ENCODE data around the gene NTHL1.
"Not testable (repeated sequence)": the region's sequence is repeated elsewhere in the genome, so short reads cannot be mapped to it uniquely, and the experiment has no call there.

The NTHL1 gene

GRCh38 chr16:2011726-2012125, 35.9 kb downstream of the NTHL1 start:
- DNase-seq (ENCODE audit: low read depth in 2 of 3, low spot score in 1 of 3) = not testable (repeated sequence)

DNA sequence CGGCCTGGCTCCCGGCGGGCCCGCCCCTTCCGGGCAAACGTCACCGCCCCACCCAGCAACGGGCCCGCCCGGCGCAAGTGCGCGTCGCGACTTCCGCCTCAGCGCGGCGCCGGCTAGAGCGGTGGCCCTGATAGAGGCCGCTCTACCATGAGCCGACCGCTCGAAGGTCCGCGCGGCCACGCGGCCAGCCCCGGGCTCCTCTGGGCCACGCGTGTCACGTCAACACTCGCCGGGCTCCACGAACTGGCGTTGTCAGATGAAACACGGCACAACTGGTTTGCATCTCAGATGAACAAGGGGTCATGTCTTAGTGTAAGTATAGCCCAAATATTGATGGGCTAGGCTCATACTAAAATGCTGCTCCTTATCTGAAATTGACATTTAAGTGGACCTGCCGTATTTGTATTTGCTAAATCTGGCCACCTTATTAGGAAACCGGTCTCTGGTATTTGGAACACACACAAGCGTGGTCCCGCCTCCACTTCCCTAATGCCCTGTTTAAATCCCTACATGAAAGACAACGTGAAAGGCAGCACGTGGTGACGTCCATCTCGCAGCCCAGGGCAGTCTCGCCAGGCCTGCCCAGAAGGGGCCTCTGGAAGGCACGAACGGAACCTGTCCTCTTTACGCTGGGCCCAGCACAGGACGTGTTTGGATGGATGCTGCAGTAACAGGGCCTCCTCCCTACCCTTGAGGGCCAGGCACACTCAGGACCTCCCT, 37.7 kb downstream of the NTHL1 start, which contains the start of gene ZNF598:
Gene ZNF598, minus strand, starts transcription at position 31 of the 720 bp plus-strand sequence.
- peak; percentile 53 to 79 (median 55) for DNase-seq (ENCODE audit: low read depth in 2 of 3, low spot score in 1 of 3)

- no peak for DNase-seq (ENCODE audit: low read depth in 2 of 3, low spot score in 1 of 3)
These were observed 38.4 kb downstream of the NTHL1 start for GRCh38 chr16:2009164-2009711.

GRCh38 chr16:2008631-2009163, 38.9 kb downstream of the NTHL1 start:
- DNase-seq (ENCODE audit: low read depth in 2 of 3, low spot score in 1 of 3) = peak in 1 of 3 donors; percentile 45

DNA sequence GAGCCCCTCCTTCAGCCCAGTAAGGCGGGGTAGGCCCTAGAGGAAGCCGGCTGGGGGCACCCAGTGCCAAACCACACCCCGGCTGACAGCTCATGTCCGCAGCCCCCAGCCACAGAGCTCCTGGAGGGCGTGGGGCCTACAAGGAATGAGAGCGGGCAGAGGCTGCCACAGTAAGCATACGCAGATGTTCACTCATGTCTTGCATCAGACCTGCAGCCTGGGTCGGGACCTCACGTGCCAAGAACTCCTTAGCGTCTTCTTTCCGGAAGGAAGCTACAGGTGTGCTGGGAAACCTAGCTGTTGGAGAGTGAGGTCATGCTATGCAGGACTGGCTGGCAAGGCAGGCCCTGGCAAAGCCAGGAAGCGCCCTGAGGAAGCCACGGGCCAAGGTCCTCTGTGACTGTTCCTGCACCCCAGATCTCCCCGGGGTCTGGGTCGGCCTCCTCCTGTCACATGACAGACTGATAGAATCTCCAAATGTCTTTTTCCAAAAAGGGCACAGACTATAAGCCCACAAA, 39.6 kb downstream of the NTHL1 start:
- DNase-seq (ENCODE audit: low read depth in 2 of 3, low spot score in 1 of 3) = no peak

- DNase-seq (ENCODE audit: low read depth in 2 of 3, low spot score in 1 of 3) = no peak
These were observed 40.4 kb downstream of the NTHL1 start for GRCh38 chr16:2007081-2007836.

- no peak for DNase-seq (ENCODE audit: low read depth in 2 of 3, low spot score in 1 of 3)
These were observed 41.3 kb downstream of the NTHL1 start for GRCh38 chr16:2006317-2006716.

GRCh38 chr16:2005646-2006045, 42.0 kb downstream of the NTHL1 start:
- DNase-seq (ENCODE audit: low read depth in 2 of 3, low spot score in 1 of 3) = no peak

DNA sequence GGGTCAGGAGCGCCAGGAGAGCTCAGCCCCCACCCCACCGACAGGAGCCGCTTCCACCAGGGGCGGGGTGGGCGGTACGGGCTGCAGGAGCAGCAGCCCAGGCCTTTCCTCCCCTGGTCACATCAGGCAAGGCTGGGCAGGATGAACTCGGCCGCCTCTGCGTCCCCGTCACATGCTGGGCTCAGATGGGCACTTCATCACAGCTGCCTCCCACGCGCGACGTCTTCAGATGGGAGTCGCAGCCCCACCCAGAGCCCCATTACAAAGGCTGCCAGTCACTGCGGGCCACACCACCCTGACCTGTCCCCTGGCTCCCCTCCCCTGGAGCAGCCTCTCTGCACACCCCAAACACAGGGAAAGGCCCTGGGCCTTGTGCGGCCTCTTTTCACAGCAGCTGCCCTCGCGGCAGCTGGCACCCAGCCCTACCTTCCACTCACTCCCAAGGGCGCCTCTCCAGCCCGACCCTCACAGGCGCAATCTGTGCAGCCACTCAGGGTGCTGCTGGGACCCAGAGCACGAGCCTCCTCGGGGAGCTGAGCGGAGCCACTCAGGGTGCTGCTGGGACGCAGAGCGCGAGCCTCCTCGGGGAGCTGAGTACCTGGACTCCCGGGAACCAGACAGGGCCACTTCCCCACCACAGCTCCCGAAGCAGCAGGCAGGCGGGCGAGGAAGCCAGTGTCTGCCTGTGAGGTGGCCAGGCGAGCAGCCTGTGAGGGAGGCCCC, 42.7 kb downstream of the NTHL1 start:
- no peak for DNase-seq (ENCODE audit: low read depth in 2 of 3, low spot score in 1 of 3)

- DNase-seq (ENCODE audit: low read depth in 2 of 3, low spot score in 1 of 3) = peak; percentile 84 to 90 (median 90)
These were observed 43.6 kb downstream of the NTHL1 start for GRCh38 chr16:2003827-2004641.

- DNase-seq (ENCODE audit: low read depth in 2 of 3, low spot score in 1 of 3) = no peak
These were observed 44.3 kb downstream of the NTHL1 start for GRCh38 chr16:2003231-2003826.

GRCh38 chr16:2002406-2003230, 45.0 kb downstream of the NTHL1 start:
- DNase-seq (ENCODE audit: low read depth in 2 of 3, low spot score in 1 of 3) = no peak

- no peak for DNase-seq (ENCODE audit: low read depth in 2 of 3, low spot score in 1 of 3)
These were observed 45.9 kb downstream of the NTHL1 start for GRCh38 chr16:2001456-2002355.

DNA sequence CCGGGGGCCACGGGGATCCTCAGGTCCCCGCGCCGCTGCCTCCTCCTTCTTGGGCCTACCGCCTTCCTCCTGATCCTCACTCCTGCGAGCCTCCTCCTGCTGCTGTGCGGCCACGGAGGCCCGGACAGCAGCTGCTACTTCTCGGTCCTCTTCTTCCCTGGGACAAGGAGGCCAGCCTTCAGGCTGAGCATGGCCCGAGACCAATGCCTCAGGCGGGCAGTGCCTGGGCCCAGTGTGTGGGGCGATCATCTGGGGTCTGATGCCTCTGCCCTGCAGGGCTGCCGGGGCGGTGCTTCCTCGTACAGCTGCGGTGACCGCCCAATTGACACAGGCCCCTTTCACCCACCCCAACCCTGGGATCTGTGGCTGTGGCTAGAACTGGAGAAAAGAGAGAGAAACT, 46.6 kb downstream of the NTHL1 start:
- DNase-seq (ENCODE audit: low read depth in 2 of 3, low spot score in 1 of 3) = no peak

GRCh38 chr16:1999866-2000514, 47.6 kb downstream of the NTHL1 start:
- no peak for DNase-seq (ENCODE audit: low read depth in 2 of 3, low spot score in 1 of 3)

DNA sequence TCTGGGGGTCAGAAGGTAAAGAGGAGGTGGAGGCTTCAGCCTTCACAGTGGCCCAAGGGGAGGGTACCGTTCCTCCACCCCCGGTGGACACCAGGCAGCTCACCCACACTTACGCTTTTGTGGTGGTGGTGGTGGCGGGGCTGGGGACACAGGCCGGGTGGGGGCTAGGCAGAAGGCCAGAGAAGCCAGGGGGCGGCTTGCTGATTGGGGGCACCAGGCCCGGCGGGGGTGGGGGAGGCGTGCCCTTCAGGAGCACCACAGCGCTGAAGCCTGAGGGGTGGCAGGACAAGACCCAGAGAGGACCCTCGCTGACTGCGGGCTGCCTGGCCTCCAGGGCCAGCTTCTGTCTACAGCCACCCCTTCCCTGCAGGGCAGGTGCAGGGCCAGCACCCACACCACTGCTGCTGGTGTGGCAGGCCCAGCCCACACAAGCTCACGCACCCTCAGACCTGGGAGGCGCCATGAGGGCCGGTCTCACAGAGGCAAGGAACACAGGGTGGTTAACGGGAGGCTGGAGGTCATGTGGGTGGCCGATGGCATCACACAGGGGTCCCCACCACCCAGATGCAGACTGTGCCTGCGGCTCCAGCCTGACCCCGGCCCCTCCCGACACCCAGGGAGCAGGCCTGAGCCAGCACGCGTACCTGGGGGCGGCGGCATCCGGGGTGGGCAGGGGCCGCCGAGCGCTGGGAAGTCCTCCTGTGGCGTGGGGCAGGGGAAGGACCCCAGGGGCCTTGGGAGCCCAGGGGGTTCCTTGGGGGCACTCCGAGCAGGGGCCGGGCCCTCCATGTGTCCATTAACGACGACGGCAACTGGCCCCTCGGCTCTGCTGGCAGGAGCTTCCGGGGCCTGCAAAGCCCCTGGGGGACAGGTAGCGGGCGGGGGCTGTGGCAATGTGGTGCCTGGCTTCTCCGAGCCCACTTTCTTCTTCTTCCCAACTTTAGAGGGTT, 48.5 kb downstream of the NTHL1 start:
- no peak for DNase-seq (ENCODE audit: low read depth in 2 of 3, low spot score in 1 of 3)

Measured in stimulated activated CD4-positive, alpha-beta T cell treated with anti-CD3 and anti-CD28 coated beads, Interleukin-12 subunit alpha, Interleukin-12 subunit beta, amount 100 ng/mL, for 48 hours (primary cell).